ENCODE results near the gene SURF6. TPM values are rescaled to one million over a fixed set of nuclear protein-coding genes. Genes with fewer than 3 reads are reported as not detected.

Gene SURF6
- total and polyA plus RNA-seq, 2 of the 8 experiments (the other 6 are each of a cell fraction or from before 2014, with no cell fraction given): 6.1 to 23.7 TPM

- Histone ChIP-seq H2BK15ac (ENCODE audit: low read length) (no peak overlapping the region), H4K91ac (replicated peaks; ENCODE audit: insufficient read length, low read length) (no peak overlapping the region), H3K9me3 (ENCODE audit: insufficient read depth in 2 of 2, low read depth in 1 of 2, low read length in 1 of 2) (peaks cover 0 to 9% of the 10 kb centered on the region in 2 experiments; a peak in 1 of 4 replicates), H3K4me3 (ENCODE audit: extremely low read depth in 1 of 4, insufficient read depth in 2 of 4, low read depth in 3 of 4, low read length in 4 of 4) (no peak overlapping the region), H3K14ac (ENCODE audit: insufficient read length) (no peak overlapping the region), H3K23ac (ENCODE audit: insufficient read length) (no peak overlapping the region), H2BK120ac (replicated peaks; ENCODE audit: low read depth, low read length) (no peak overlapping the region), H4K5ac (ENCODE audit: insufficient read length, low read depth, low read length) (no peak overlapping the region), H2AK5ac (ENCODE audit: low read depth, low read length) (no peak overlapping the region), H2BK12ac (ENCODE audit: low read depth, low read length) (0 out of 2 replicates have a peak overlapping the region, but pooled peaks have one; percentile 27), H4K8ac (ENCODE audit: extremely low read depth, insufficient read depth, low read length) (no peak overlapping the region), H3K56ac (replicated peaks; ENCODE audit: insufficient read length, low read depth, low read length) (no peak overlapping the region), H3K27ac (ENCODE audit: low read depth, low read length) (no peak overlapping the region), H2BK5ac (ENCODE audit: low read depth, low read length) (no peak overlapping the region; the same call in 1 of the 2 replicates), H2BK20ac (ENCODE audit: low read length) (no peak overlapping the region), H3K18ac (ENCODE audit: extremely low read depth, low read length) (no peak overlapping the region), H3K23me2 (ENCODE audit: low read depth, low read length) (no peaks in the 10 kb centered on the region), H3K36me3 (ENCODE audit: control insufficient read depth in 2 of 4, insufficient read depth in 4 of 4, low read length in 3 of 4) (no peaks in the 10 kb centered on the region), H3K4me1 (replicated peaks in 1 of 4; ENCODE audit: control insufficient read depth in 3 of 4, insufficient read depth in 4 of 4, low read length in 3 of 4) (no peaks in the 10 kb centered on the region), H2AFZ (ENCODE audit: low read length) (no peak overlapping the region), H3K4ac (replicated peaks; ENCODE audit: insufficient read length, low read depth, low read length) (no peak overlapping the region), H4K20me1 (replicated peaks in 1 of 2; ENCODE audit: control insufficient read depth in 1 of 2, insufficient read depth in 2 of 2, low read length in 2 of 2) (no peaks in the 10 kb centered on the region), H3K27me3 (replicated peaks in 1 of 4; ENCODE audit: control insufficient read depth in 3 of 4, extremely low read depth in 1 of 4, insufficient read depth in 3 of 4, low read length in 3 of 4) (no peaks in the 10 kb centered on the region; a peak in 1 of 7 replicates), H3K79me1 (ENCODE audit: low read depth, low read length) (no peaks in the 10 kb centered on the region), H3K9ac (replicated peaks in 1 of 4; ENCODE audit: extremely low read depth in 1 of 4, low read depth in 3 of 4, low read length in 3 of 4) (no peak overlapping the region), H3K79me2 (ENCODE audit: control insufficient read depth in 1 of 2, insufficient read depth in 2 of 2, low read length in 2 of 2) (no peaks in the 10 kb centered on the region), H3K4me2 (ENCODE audit: insufficient read depth in 1 of 2, low read depth in 2 of 2, low read length in 2 of 2) (no peak overlapping the region)
- 89% methylated on average over 30 of the region's 31 CpGs; no CpG with 5 or more reads in 1 of the 2 experiments for WGBS, 2 experiments (ENCODE audit: extremely low coverage in 1 of 2, insufficient coverage in 1 of 2, insufficient read length in 1 of 2, insufficient replicate concordance in 2 of 2, low coverage in 1 of 2, low lambda C conversion rate in 2 of 2, missing lambda C conversion rate in 1 of 2)
- CTCF ChIA-PET (ENCODE audit: partially characterized antibody): interaction anchor here (0.6 to 4.0 kb wide), 10 partner anchors 10 to 233 kb away, joined by 3 to 22 read pairs (median 4); no protein-coding TSS in a partner anchor
- no peak for DNase-seq (ENCODE audit: low read depth in 1 of 2, low spot score in 2 of 2)
- TF ChIP-seq TAF1 (IDR thresholded peaks at IDR 0.05; ENCODE audit: low read depth, low read length) (no peak), SP1 (IDR thresholded peaks at IDR 0.05; ENCODE audit: low read depth, low read length) (no peak), CHD1 (IDR thresholded peaks at IDR 0.05; ENCODE audit: low read depth, low read length) (no peak), CREB1 (IDR thresholded peaks at IDR 0.05) (no peak), NRF1 (IDR thresholded peaks at IDR 0.05; ENCODE audit: low read depth, low read length) (no peak), POLR2A (IDR thresholded peaks at IDR 0.05; ENCODE audit: control extremely low read depth in 1 of 2, low read depth in 2 of 2, low read length in 2 of 2) (no peak), HDAC2 (IDR thresholded peaks at IDR 0.05; ENCODE audit: borderline replicate concordance in 1 of 2, low read depth in 2 of 2, low read length in 2 of 2) (no peak), HDAC6 (IDR thresholded peaks at IDR 0.05; ENCODE audit: low read depth, low read length) (no peak), BACH1 (IDR thresholded peaks at IDR 0.05; ENCODE audit: low read length) (no peak), CHD2 (IDR thresholded peaks at IDR 0.05; ENCODE audit: low read length) (no peak), TCF12 (IDR thresholded peaks at IDR 0.05; ENCODE audit: low read depth, low read length) (no peak)
- no peak for FAIRE-seq
- POLR2A ChIA-PET (ENCODE audit: partially characterized antibody): interaction anchor here (1.1 to 1.2 kb wide), 2 partner anchors 25 to 36 kb away, joined by 3 to 9 read pairs; no protein-coding TSS in a partner anchor
Observed at GRCh38 chr9:133306242-133307204, 29.5 kb downstream of the SURF6 start.
